Prostate gland (tissue), 2 donors: ENCODE data around the gene TAX1BP3. TPM values are rescaled to one million over a fixed set of nuclear protein-coding genes. Genes with fewer than 3 reads are reported as not detected.

Experiments used
- DNase-seq: peaks from one replicate; pipeline ENCODE4 v3.0.0-alpha.2; 2019; ENCODE audit warnings: low spot score
- H3K27ac ChIP-seq, 2 donors: fragments of 200-600 bp; sonication (generic); 2 replicates each; pipeline ENCODE4 v1.5.1; 2017 to 2019
- H3K27me3 ChIP-seq: fragments of 200-600 bp; sonication (generic); replicated peaks from 2 replicates; pipeline ENCODE4 v1.5.1; 2019; ENCODE audit not compliant: insufficient read depth
- H3K36me3 ChIP-seq, 2 donors: fragments of 200-600 bp; sonication (generic); 1 replicate in 1 of 2; 2 replicates in 1 of 2; pipeline versions ENCODE4 v1.5.1 to v1.8.1; 2017 to 2019
- H3K4me1 ChIP-seq: fragments of 200-600 bp; sonication (generic); replicated peaks from 2 replicates; pipeline ENCODE4 v1.5.1; 2019
- H3K4me3 ChIP-seq, 2 donors: fragments of 200-600 bp; sonication (generic); 2 replicates each; pipeline ENCODE4 v1.5.1; 2017 to 2019
- H3K9me3 ChIP-seq: fragments of 200-600 bp; sonication (generic); 2 replicates; pipeline ENCODE4 v1.5.1; 2017
- CTCF ChIP-seq, 4 experiments: fragments of 200-600 bp in 2 of 4; fragments of 450-650 bp in 2 of 4; sonication (generic) in 2 of 4; IDR thresholded peaks; 1 replicate in 3 of 4; 2 replicates in 1 of 4; pipeline ENCODE4 v1.5.1; 2016 to 2019; ENCODE audit warnings: antibody characterized with exemption in 4 of 4, mild to moderate bottlenecking in 2 of 4, moderate library complexity in 2 of 4
- POLR2A ChIP-seq: fragments of 450-650 bp; IDR thresholded peaks from one replicate; pipeline ENCODE4 v1.6.1; 2016; ENCODE audit warnings: antibody characterized with exemption, mild to moderate bottlenecking
- POLR2AphosphoS5 ChIP-seq: sonication (generic); formaldehyde crosslinking; IDR thresholded peaks from one replicate; pipeline ENCODE4 v1.6.1; 2017; ENCODE audit warnings: antibody characterized with exemption
- WGBS: methylation state at CpG from one replicate; pipeline ENCODE4 v1.1.5; 2018; 5-methylcytosine and 5-hydroxymethylcytosine counted together
- intact Hi-C: fragments of 100-400 bp; cut with DNase I; formaldehyde crosslinking; loops from one replicate; pipeline ENCODE4 v1.14.2; 2022
- total RNA-seq, 2 donors: library from RNA; depleted of rRNA; stranded (reverse); fragments of >200 nt; gene quantifications; one replicate each; pipeline ENCODE4 v1.1.0, GENCODE V29; 2016

TAX1BP3 gene
- total RNA-seq, 2 donors from 2014 or later: 171 to 270 TPM

- 77% methylated on average over 20 of the region's 20 CpGs for WGBS
Observed at GRCh38 chr17:3681565-3681964, 13.2 kb upstream of the TAX1BP3 start.

GRCh38 chr17:3681057-3681456, 12.7 kb upstream of the TAX1BP3 start:
- intact Hi-C loops: no loop called here
- Histone ChIP-seq H3K27ac (no peak overlapping the region), H3K4me3 (no peak overlapping the region), H3K27me3 (peaks cover 15% of the 10 kb centered on the region), H3K4me1 (no peaks in the 10 kb centered on the region), H3K9me3 (no peaks in the 10 kb centered on the region), H3K36me3 (no peaks in the 10 kb centered on the region)
- TF ChIP-seq CTCF (IDR thresholded peaks at IDR 0.05): no peak
- TF ChIP-seq POLR2A: no peak
- 89% methylated on average over 12 of the region's 12 CpGs for WGBS
- no peak for DNase-seq

More at GRCh38 chr17:3681565-3681964, 13.2 kb upstream of the TAX1BP3 start:
- Histone ChIP-seq H3K4me3 (no peak overlapping the region), H3K4me1 (no peaks in the 10 kb centered on the region), H3K27ac (no peak overlapping the region), H3K36me3 (no peaks in the 10 kb centered on the region), H3K9me3 (no peaks in the 10 kb centered on the region), H3K27me3 (peaks cover 15% of the 10 kb centered on the region)
- DNase-seq: no peak
- intact Hi-C loops: no loop called here
- no peak for TF ChIP-seq POLR2A
- TF ChIP-seq POLR2AphosphoS5: no peak
- no peak for TF ChIP-seq CTCF (IDR thresholded peaks at IDR 0.05)

GRCh38 chr17:3679531-3680126, 11.3 kb upstream of the TAX1BP3 start:
- DNase-seq: no peak
- H3K36me3 ChIP-seq: no peaks in the 10 kb centered on the region
- intact Hi-C loops: no loop called here
- no peaks in the 10 kb centered on the region for H3K9me3 ChIP-seq
- no peak overlapping the region for H3K27ac ChIP-seq
- no peaks in the 10 kb centered on the region for H3K4me1 ChIP-seq
- TF ChIP-seq POLR2AphosphoS5 (no peak), POLR2A (no peak), CTCF (IDR thresholded peaks at IDR 0.05) (no peak)
- peaks cover 14% of the 10 kb centered on the region for H3K27me3 ChIP-seq
- no peak overlapping the region for H3K4me3 ChIP-seq
- 50% methylated on average over 19 of the region's 20 CpGs for WGBS

- Histone ChIP-seq H3K27me3 (peaks cover 7% of the 10 kb centered on the region), H3K4me1 (no peaks in the 10 kb centered on the region), H3K36me3 (no peaks in the 10 kb centered on the region), H3K27ac (no peak overlapping the region), H3K9me3 (no peaks in the 10 kb centered on the region), H3K4me3 (no peak overlapping the region)
- 87% methylated on average over 26 of the region's 27 CpGs for WGBS
- TF ChIP-seq POLR2A: no peak
- no peak for TF ChIP-seq CTCF (IDR thresholded peaks at IDR 0.05)
- TF ChIP-seq POLR2AphosphoS5: no peak
- intact Hi-C loops: no loop called here
- DNase-seq: no peak
Observed at GRCh38 chr17:3678821-3679530, 10.6 kb upstream of the TAX1BP3 start.
